ENCODE results near the gene ATP1B1.
"Not testable (repeated sequence)": the region's sequence is repeated elsewhere in the genome, so short reads cannot be mapped to it uniquely, and the experiment has no call there.

The ATP1B1 gene

GRCh38 chr1:169142129-169142528 lies 35.6 kb downstream of the ATP1B1 start:
- DNase-seq (ENCODE audit: low spot score) = no peak

GRCh38 chr1:169143346-169143745 lies 36.9 kb downstream of the ATP1B1 start:
- DNase-seq (ENCODE audit: low spot score) = no peak

- DNase-seq (ENCODE audit: low spot score) = no peak
These were observed 37.5 kb downstream of the ATP1B1 start for GRCh38 chr1:169143984-169144383.

GRCh38 chr1:169144941-169145626 lies 38.6 kb downstream of the ATP1B1 start:
- DNase-seq (ENCODE audit: low spot score) = no peak

- DNase-seq (ENCODE audit: low spot score) = no peak
These were observed 40.2 kb downstream of the ATP1B1 start for GRCh38 chr1:169146576-169147214.

GRCh38 chr1:169148472-169149252 lies 42.2 kb downstream of the ATP1B1 start:
- DNase-seq (ENCODE audit: low spot score) = no peak

- DNase-seq (ENCODE audit: low spot score) = no peak
These were observed 43.2 kb downstream of the ATP1B1 start for GRCh38 chr1:169149555-169150286.

- DNase-seq (ENCODE audit: low spot score) = no peak
These were observed 44.3 kb downstream of the ATP1B1 start for GRCh38 chr1:169150641-169151337.

- no peak for DNase-seq (ENCODE audit: low spot score)
These were observed 44.9 kb downstream of the ATP1B1 start for GRCh38 chr1:169151338-169151837.

GRCh38 chr1:169155675-169156074 lies 49.2 kb downstream of the ATP1B1 start:
- DNase-seq (ENCODE audit: low spot score) = no peak

- DNase-seq (ENCODE audit: low spot score) = no peak
These were observed 50.1 kb downstream of the ATP1B1 start for GRCh38 chr1:169156580-169156979.

GRCh38 chr1:169160845-169161495 lies 54.5 kb downstream of the ATP1B1 start:
- no peak for DNase-seq (ENCODE audit: low spot score)

GRCh38 chr1:169161496-169162194 lies 55.2 kb downstream of the ATP1B1 start:
- DNase-seq (ENCODE audit: low spot score) = no peak

GRCh38 chr1:169163059-169163458 lies 56.6 kb downstream of the ATP1B1 start:
- no peak for DNase-seq (ENCODE audit: low spot score)

- DNase-seq (ENCODE audit: low spot score) = no peak
These were observed 69.0 kb downstream of the ATP1B1 start for GRCh38 chr1:169175461-169175860.

GRCh38 chr1:169179431-169179830 lies 72.9 kb downstream of the ATP1B1 start:
- not testable (repeated sequence) for DNase-seq (ENCODE audit: low spot score)

GRCh38 chr1:169180174-169180573 lies 73.7 kb downstream of the ATP1B1 start:
- DNase-seq (ENCODE audit: low spot score) = no peak
